NCI-H1436 treated with DMSO at 0.1 percent for 48 hours (cell line): ENCODE measurements around the gene GTF3C5.
"Not testable (repeated sequence)": the region's sequence is repeated elsewhere in the genome, so short reads cannot be mapped to it uniquely, and the experiment has no call there.

Experiments
- DNase-seq: peaks from one replicate; lab custom pipeline; 2025; lab: John Stamatoyannopoulos, UW

GTF3C5 gene

GRCh38 chr9:133090752-133091385, 60.1 kb downstream of the GTF3C5 start:
- DNase-seq: no peak

GRCh38 chr9:133094351-133094750, 63.6 kb downstream of the GTF3C5 start:
- DNase-seq: not testable (repeated sequence)

- DNase-seq: no peak
Observed at GRCh38 chr9:133094842-133095393, 64.1 kb downstream of the GTF3C5 start.

- DNase-seq: no peak
Observed at GRCh38 chr9:133098104-133098754, 67.4 kb downstream of the GTF3C5 start.

GRCh38 chr9:133098871-133099270, 68.1 kb downstream of the GTF3C5 start:
- DNase-seq: no peak

- no peak for DNase-seq
Observed at GRCh38 chr9:133099726-133100505, 69.1 kb downstream of the GTF3C5 start.

GRCh38 chr9:133100506-133101355, 69.9 kb downstream of the GTF3C5 start:
- DNase-seq: no peak

- no peak for DNase-seq
Observed at GRCh38 chr9:133101356-133102189, 70.8 kb downstream of the GTF3C5 start.

GRCh38 chr9:133102190-133103021, 71.6 kb downstream of the GTF3C5 start:
- no peak for DNase-seq

GRCh38 chr9:133103183-133103986, 72.6 kb downstream of the GTF3C5 start:
- DNase-seq: no peak

- no peak for DNase-seq
Observed at GRCh38 chr9:133103987-133104505, 73.2 kb downstream of the GTF3C5 start.

GRCh38 chr9:133104718-133105460, 74.1 kb downstream of the GTF3C5 start:
- DNase-seq: no peak

- DNase-seq: no peak
Observed at GRCh38 chr9:133105461-133105770, 74.6 kb downstream of the GTF3C5 start.

GRCh38 chr9:133106511-133107244, 75.9 kb downstream of the GTF3C5 start:
- DNase-seq: no peak

GRCh38 chr9:133107245-133107722, 76.5 kb downstream of the GTF3C5 start:
- no peak for DNase-seq
